ENCODE results near the gene DLGAP4.
A peak's percentile ranks its signal among the peaks of the same experiment; 100 is the strongest.

Gene DLGAP4

GRCh38 chr20:36573103-36573797 lies 267.1 kb downstream of the DLGAP4 start, which contains the start of gene TGIF2:
TSS of gene TGIF2 (plus strand) at chr20:36573597. CDS start at chr20:36578775, 5,178 bp downstream.
- DNase-seq, result peak; percentile 89

DNA sequence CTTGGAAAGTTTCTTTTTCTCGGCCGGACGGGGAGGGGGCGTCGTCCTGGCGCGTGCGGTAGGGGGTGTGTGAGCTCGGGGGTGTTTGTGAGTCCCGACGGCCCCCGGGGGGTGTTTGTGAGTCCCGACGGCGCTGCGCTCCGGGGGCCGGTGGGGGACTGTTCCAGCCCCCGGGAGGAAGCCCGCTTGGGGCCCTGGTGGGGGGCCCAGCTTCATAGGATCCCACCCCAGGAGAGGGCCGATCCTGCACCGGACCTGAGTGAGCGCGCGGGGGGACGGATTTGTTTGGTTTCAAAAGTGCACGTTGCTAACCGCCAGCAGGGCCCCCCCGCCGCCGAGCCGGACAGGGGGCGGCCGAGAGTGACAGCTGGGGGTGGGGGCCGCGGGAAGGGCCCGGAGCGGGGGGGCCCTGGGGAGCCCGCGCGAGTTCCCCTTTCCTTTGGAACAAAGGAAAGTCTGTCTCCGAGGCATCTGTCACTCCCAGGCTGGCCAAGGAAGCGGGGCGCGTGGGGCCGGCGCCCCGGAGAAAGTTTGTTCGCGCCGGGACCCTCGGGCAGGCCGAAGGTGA lies 267.7 kb downstream of the DLGAP4 start:
- peak; percentile 57 for DNase-seq

GRCh38 chr20:36574366-36575135 lies 268.4 kb downstream of the DLGAP4 start:
- DNase-seq, result peak; percentile 57

- no peak for DNase-seq
Measured at GRCh38 chr20:36576081-36576445, 269.9 kb downstream of the DLGAP4 start.
